HepG2 (cell line): ENCODE results near the gene GPATCH8. TPM values are rescaled to one million over a fixed set of nuclear protein-coding genes. Genes with fewer than 3 reads are reported as not detected.

Source experiments
- CSRNP2 ChIP-seq: sonication (generic); formaldehyde crosslinking; conservative IDR thresholded peaks from 2 replicates; pipeline ENCODE4 v1.8.0; 2022; ENCODE audit warnings: low read depth, missing genetic modification reagents
- ELF4 ChIP-seq: sonication (generic); formaldehyde crosslinking; IDR thresholded peaks from 2 replicates; pipeline ENCODE4 v1.5.0; 2020; ENCODE audit warnings: missing genetic modification reagents, mild to moderate bottlenecking, moderate library complexity, borderline replicate concordance
- FOXA1 ChIP-seq, 2 experiments: fragments of 450-650 bp in 1 of 2; sonication (generic) in 1 of 2; formaldehyde crosslinking in 1 of 2; IDR thresholded peaks; 2 replicates each; pipeline versions ENCODE4 v1.4.0 to v1.6.1; 2016 to 2020; ENCODE audit warnings: missing genetic modification reagents in 1 of 2
- MXD4 ChIP-seq: IDR thresholded peaks from 2 replicates; pipeline ENCODE4 v1.6.1; 2016; ENCODE audit warnings: mild to moderate bottlenecking, missing biosample characterization, missing genetic modification reagents
- NRL ChIP-seq: sonication (generic); formaldehyde crosslinking; IDR thresholded peaks from 2 replicates; pipeline ENCODE4 v1.5.0; 2020; ENCODE audit warnings: missing genetic modification reagents, mild to moderate bottlenecking, moderate library complexity, borderline replicate concordance
- PHF5A ChIP-seq: IDR thresholded peaks from one replicate; pipeline ENCODE4 v1.6.1; 2018; ENCODE audit warnings: low read depth, missing genetic modification reagents; ENCODE audit not compliant: unreplicated experiment
- PRMT3 ChIP-seq: sonication (generic); formaldehyde crosslinking; IDR thresholded peaks from 2 replicates; pipeline ENCODE4 v1.8.1; 2022; ENCODE audit warnings: low read depth, mild to moderate bottlenecking, moderate library complexity, missing genetic modification reagents, borderline replicate concordance
- SCMH1 ChIP-seq: sonication (generic); formaldehyde crosslinking; IDR thresholded peaks from 2 replicates; pipeline ENCODE4 v1.9.0; 2021; ENCODE audit warnings: missing genetic modification reagents, mild to moderate bottlenecking, borderline replicate concordance
- SMAD9 ChIP-seq: sonication (generic); formaldehyde crosslinking; IDR thresholded peaks from 2 replicates; pipeline ENCODE4 v1.5.1; 2020; ENCODE audit warnings: mild to moderate bottlenecking, missing genetic modification reagents
- ZFP90 ChIP-seq: sonication (generic); formaldehyde crosslinking; IDR thresholded peaks from 2 replicates; pipeline ENCODE4 v1.8.0; 2022; ENCODE audit warnings: missing genetic modification reagents, mild to moderate bottlenecking, inconsistent platforms, borderline replicate concordance
- ZNF10 ChIP-seq: sonication (generic); formaldehyde crosslinking; IDR thresholded peaks from 2 replicates; pipeline ENCODE4 v1.4.0; 2020; ENCODE audit warnings: mild to moderate bottlenecking, low read depth, missing genetic modification reagents, borderline replicate concordance
- ZNF318 ChIP-seq: sonication (generic); formaldehyde crosslinking; IDR thresholded peaks from 2 replicates; pipeline ENCODE4 v1.4.0; 2020; ENCODE audit warnings: mild to moderate bottlenecking, missing genetic modification reagents
- ZNF576 ChIP-seq: sonication (generic); formaldehyde crosslinking; IDR thresholded peaks from 2 replicates; pipeline ENCODE4 v1.4.0; 2020; ENCODE audit warnings: mild to moderate bottlenecking, missing genetic modification reagents
- polyA plus RNA-seq, 8 experiments: library from polyadenylated mRNA; depleted of rRNA in 3 of 8; stranded (reverse) in 7 of 8; unstranded in 1 of 8; fragments of >200 nt; fragmentation: Illumina TruSeq in 4 of 8; extraction: Trizol in 4 of 8; gene quantifications; 2 replicates each; pipeline versions ENCODE4 v1.2.1 to v1.2.3, GENCODE V29; 2011 to 2016; ENCODE audit warnings: low read depth in 4 of 8, missing spikeins in 1 of 8, mixed read lengths in 1 of 8; ENCODE audit not compliant: insufficient read depth in 1 of 8
- total RNA-seq, 5 experiments: library from RNA; depleted of rRNA; stranded (reverse); fragments of >200 nt; fragmentation: Illumina TruSeq; extraction: Trizol; gene quantifications; 2 replicates each; pipeline ENCODE4 v1.2.3, GENCODE V29; 2016; ENCODE audit warnings: low read depth in 1 of 5
- TF ChIP-seq, protein P1 (sequence below): sonication (generic); formaldehyde crosslinking; IDR thresholded peaks from 2 replicates; pipeline ENCODE4 v1.9.0; 2021; ENCODE audit warnings: missing genetic modification reagents, borderline replicate concordance

Gene GPATCH8
- total and polyA plus RNA-seq, 2 of the 13 experiments (the other 11 are each of a cell fraction or from before 2014, with no cell fraction given) = 20.7 to 21.5 TPM

DNA sequence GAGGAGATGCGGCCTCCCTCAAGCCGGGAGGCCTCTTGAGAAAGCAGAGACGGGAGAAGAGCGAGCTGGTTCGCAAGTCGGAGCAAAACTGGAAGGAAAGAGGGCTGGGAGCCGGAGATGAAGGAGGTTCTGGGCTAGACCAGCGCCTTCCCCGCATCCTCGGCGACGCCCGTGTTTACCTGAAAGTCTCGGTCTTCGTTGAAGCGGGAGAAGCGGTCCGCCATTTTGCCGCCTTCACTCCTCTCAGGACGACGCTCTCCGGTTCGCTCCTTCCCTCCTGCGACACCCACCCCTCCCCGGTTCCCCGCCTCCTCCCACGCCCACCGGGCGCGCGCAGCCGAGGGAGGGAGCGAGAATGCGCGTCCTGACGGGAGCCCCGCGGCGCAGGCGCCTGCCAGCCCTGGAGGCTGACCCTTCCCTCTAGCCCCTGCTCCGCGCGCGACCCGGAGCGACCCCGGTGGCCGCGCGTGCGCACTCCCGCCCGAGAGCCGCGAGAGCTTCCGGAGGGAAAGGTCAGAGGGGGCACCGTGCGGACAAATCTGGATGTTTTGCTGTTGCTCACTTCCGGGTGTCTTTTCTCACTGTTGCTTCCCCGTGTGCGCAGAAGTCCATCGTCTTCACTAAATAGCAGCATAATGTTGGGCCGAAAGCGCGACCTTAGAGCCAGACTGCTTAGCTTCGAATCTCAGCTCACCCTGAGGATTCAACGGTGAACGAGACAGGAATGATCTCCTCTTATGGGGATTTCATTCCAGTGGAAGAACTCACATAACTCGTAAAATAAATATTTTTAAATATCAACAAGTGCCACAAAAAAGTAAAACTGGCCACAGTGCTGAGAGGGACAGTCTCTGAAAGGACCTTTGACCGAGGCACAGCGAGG is at the start of gene GPATCH8 (continued):
- TF ChIP-seq ZNF318 = no peak; the same call in 1 of the 2 replicates
- TF ChIP-seq SMAD9 (CRISPR knock-in tag) = no peak; the same call in 1 of the 2 replicates
- TF ChIP-seq PRMT3 = no peak
- peak; percentile 92 for TF ChIP-seq NRL
- TF ChIP-seq, protein P1, sequence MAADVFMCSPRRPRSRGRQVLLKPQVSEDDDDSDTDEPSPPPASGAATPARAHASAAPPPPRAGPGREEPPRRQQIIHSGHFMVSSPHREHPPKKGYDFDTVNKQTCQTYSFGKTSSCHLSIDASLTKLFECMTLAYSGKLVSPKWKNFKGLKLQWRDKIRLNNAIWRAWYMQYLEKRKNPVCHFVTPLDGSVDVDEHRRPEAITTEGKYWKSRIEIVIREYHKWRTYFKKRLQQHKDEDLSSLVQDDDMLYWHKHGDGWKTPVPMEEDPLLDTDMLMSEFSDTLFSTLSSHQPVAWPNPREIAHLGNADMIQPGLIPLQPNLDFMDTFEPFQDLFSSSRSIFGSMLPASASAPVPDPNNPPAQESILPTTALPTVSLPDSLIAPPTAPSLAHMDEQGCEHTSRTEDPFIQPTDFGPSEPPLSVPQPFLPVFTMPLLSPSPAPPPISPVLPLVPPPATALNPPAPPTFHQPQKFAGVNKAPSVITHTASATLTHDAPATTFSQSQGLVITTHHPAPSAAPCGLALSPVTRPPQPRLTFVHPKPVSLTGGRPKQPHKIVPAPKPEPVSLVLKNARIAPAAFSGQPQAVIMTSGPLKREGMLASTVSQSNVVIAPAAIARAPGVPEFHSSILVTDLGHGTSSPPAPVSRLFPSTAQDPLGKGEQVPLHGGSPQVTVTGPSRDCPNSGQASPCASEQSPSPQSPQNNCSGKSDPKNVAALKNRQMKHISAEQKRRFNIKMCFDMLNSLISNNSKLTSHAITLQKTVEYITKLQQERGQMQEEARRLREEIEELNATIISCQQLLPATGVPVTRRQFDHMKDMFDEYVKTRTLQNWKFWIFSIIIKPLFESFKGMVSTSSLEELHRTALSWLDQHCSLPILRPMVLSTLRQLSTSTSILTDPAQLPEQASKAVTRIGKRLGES = peak; percentile 14; the same call in 1 of the 2 replicates
- peak; percentile 91 for TF ChIP-seq MXD4 (CRISPR knock-in tag)
- TF ChIP-seq ELF4 (CRISPR knock-in tag) = peak; percentile 67; the same call in 1 of the 2 replicates
- no peak for TF ChIP-seq CSRNP2 (CRISPR knock-in tag)
- TF ChIP-seq PHF5A (CRISPR knock-in tag) = peak; percentile 49
- peak; percentile 9; the same call in 1 of the 2 replicates for TF ChIP-seq ZNF10
- no peak for TF ChIP-seq ZFP90 (CRISPR knock-in tag)
- TF ChIP-seq SCMH1 (CRISPR knock-in tag) = no peak
- TF ChIP-seq ZNF576 (CRISPR knock-in tag) = no peak
- no peak for TF ChIP-seq FOXA1 (IDR thresholded peaks at IDR 0.05)
- peak; percentile 53 for TF ChIP-seq FOXA1 (CRISPR knock-in tag; IDR thresholded peaks at IDR 0.05)
